NCI-H2227 (cell line): ENCODE data around the gene SPINK5.
"Not testable (repeated sequence)": the region's sequence is repeated elsewhere in the genome, so short reads cannot be mapped to it uniquely, and the experiment has no call there.

Experiments
- DNase-seq: peaks from one replicate; lab custom pipeline; 2025; ENCODE audit not compliant: unreplicated experiment; lab: John Stamatoyannopoulos, UW

The SPINK5 gene

GRCh38 chr5:148063861-148064260 lies at the start of gene SPINK5:
TSS of gene SPINK5 (plus strand) at chr5:148063980. CDS start at chr5:148064045, 65 bp downstream.
- DNase-seq = no peak

- no peak for DNase-seq
These were observed 49.5 kb upstream of the SPINK5 start for GRCh38 chr5:148014276-148014675.

- no peak for DNase-seq
These were observed 43.4 kb upstream of the SPINK5 start for GRCh38 chr5:148020257-148020988.

- DNase-seq = no peak
These were observed 36.3 kb upstream of the SPINK5 start for GRCh38 chr5:148027505-148027904.

- no peak for DNase-seq
These were observed 34.6 kb upstream of the SPINK5 start for GRCh38 chr5:148029131-148029530.

GRCh38 chr5:148033134-148033533 lies 30.6 kb upstream of the SPINK5 start:
- no peak for DNase-seq

- DNase-seq = no peak
These were observed 28.1 kb upstream of the SPINK5 start for GRCh38 chr5:148035676-148036075.

- no peak for DNase-seq
These were observed 20.9 kb upstream of the SPINK5 start for GRCh38 chr5:148042881-148043280.

GRCh38 chr5:148043705-148044104 lies 20.1 kb upstream of the SPINK5 start:
- DNase-seq = no peak

- not testable (repeated sequence) for DNase-seq
These were observed 8.6 kb upstream of the SPINK5 start for GRCh38 chr5:148055160-148055559.

GRCh38 chr5:148060309-148060708 lies 3.5 kb upstream of the SPINK5 start:
- DNase-seq = no peak

GRCh38 chr5:148060881-148061280 lies 2.9 kb upstream of the SPINK5 start:
- DNase-seq = no peak

GRCh38 chr5:148070621-148071020 lies 6.8 kb downstream of the SPINK5 start:
- DNase-seq = no peak

GRCh38 chr5:148072207-148072606 lies 8.4 kb downstream of the SPINK5 start:
- no peak for DNase-seq

GRCh38 chr5:148075529-148075928 lies 11.7 kb downstream of the SPINK5 start:
- no peak for DNase-seq

GRCh38 chr5:148083203-148083602 lies 19.4 kb downstream of the SPINK5 start:
- DNase-seq = no peak

- no peak for DNase-seq
These were observed 20.5 kb downstream of the SPINK5 start for GRCh38 chr5:148084269-148084668.

- no peak for DNase-seq
These were observed 21.5 kb downstream of the SPINK5 start for GRCh38 chr5:148085310-148085709.

GRCh38 chr5:148085977-148086705 lies 22.4 kb downstream of the SPINK5 start:
- DNase-seq = no peak

GRCh38 chr5:148090146-148090772 lies 26.5 kb downstream of the SPINK5 start:
- DNase-seq = no peak

- DNase-seq = no peak
These were observed 27.0 kb downstream of the SPINK5 start for GRCh38 chr5:148090773-148091250.
